Mesenchymal stem cell (in vitro differentiated cells and primary cell): Measurements from ENCODE around the gene CAMTA1.

Experiments
- DNase-seq: peaks from one replicate; pipeline ENCODE4 v3.0.0-alpha.2; 2013
- H2AFZ ChIP-seq: one replicate; pipeline ENCODE4 v1.6.1; 2013; ENCODE audit warnings: low read depth, mild to moderate bottlenecking, control low read depth, inconsistent platforms, low read length, moderate library complexity
- H2AK5ac ChIP-seq: 2 replicates; pipeline ENCODE4 v1.6.1; 2013; ENCODE audit warnings: low read length, moderate library complexity, mild to moderate bottlenecking, inconsistent platforms; ENCODE audit not compliant: severe bottlenecking
- H2BK120ac ChIP-seq: one replicate; pipeline ENCODE4 v1.6.1; 2013; ENCODE audit warnings: low read depth, mild to moderate bottlenecking, inconsistent platforms, low read length, moderate library complexity
- H2BK12ac ChIP-seq, 2 experiments: one replicate each; pipeline ENCODE4 v1.6.1; 2013; ENCODE audit warnings: inconsistent platforms in 2 of 2, low read length in 2 of 2, mild to moderate bottlenecking in 2 of 2, moderate library complexity in 2 of 2, control low read depth in 1 of 2
- H2BK15ac ChIP-seq: one replicate; pipeline ENCODE4 v1.6.1; 2013; ENCODE audit warnings: mild to moderate bottlenecking, low read depth, inconsistent platforms; ENCODE audit not compliant: poor library complexity, severe bottlenecking
- H2BK5ac ChIP-seq: 2 replicates; pipeline ENCODE4 v1.6.1; 2013; ENCODE audit warnings: low read depth, mild to moderate bottlenecking, low read length, control low read depth, inconsistent platforms; ENCODE audit not compliant: poor library complexity, severe bottlenecking
- H3K14ac ChIP-seq, 2 experiments: one replicate each; pipeline ENCODE4 v1.6.1; 2013; ENCODE audit warnings: inconsistent platforms in 2 of 2, low read length in 2 of 2, control low read depth in 1 of 2, mild to moderate bottlenecking in 1 of 2, moderate library complexity in 1 of 2
- H3K18ac ChIP-seq, 2 experiments: one replicate each; pipeline ENCODE4 v1.6.1; 2013; ENCODE audit warnings: inconsistent platforms in 2 of 2, low read length in 2 of 2, control low read depth in 1 of 2, low read depth in 1 of 2, mild to moderate bottlenecking in 1 of 2
- H3K23ac ChIP-seq, 2 experiments: one replicate each; pipeline ENCODE4 v1.6.1; 2013; ENCODE audit warnings: inconsistent platforms in 2 of 2, low read length in 2 of 2, mild to moderate bottlenecking in 2 of 2, moderate library complexity in 2 of 2, control low read depth in 1 of 2
- H3K27ac ChIP-seq: 2 replicates; pipeline ENCODE4 v1.5.1; 2013; ENCODE audit warnings: mild to moderate bottlenecking, moderate library complexity, low read length, control low read depth, inconsistent platforms; ENCODE audit not compliant: poor library complexity, severe bottlenecking
- H3K27me3 ChIP-seq, 2 experiments: 2 replicates each; pipeline versions ENCODE4 v1.6.1 to v1.7.0; 2013; ENCODE audit warnings: low read length in 2 of 2, mild to moderate bottlenecking in 2 of 2, moderate library complexity in 2 of 2, control low read depth in 1 of 2, inconsistent platforms in 1 of 2; ENCODE audit not compliant: control insufficient read depth in 1 of 2, insufficient read depth in 1 of 2
- H3K36me3 ChIP-seq, 2 experiments: 2 replicates each; pipeline versions ENCODE4 v1.6.1 to v1.7.0; 2013; ENCODE audit warnings: low read length in 2 of 2, control low read depth in 1 of 2, inconsistent platforms in 1 of 2, low read depth in 1 of 2, mild to moderate bottlenecking in 1 of 2; ENCODE audit not compliant: insufficient read depth in 2 of 2, control insufficient read depth in 1 of 2
- H3K4ac ChIP-seq, 2 experiments: one replicate each; pipeline ENCODE4 v1.6.1; 2013; ENCODE audit warnings: inconsistent platforms in 2 of 2, low read length in 2 of 2, mild to moderate bottlenecking in 2 of 2, moderate library complexity in 2 of 2, control low read depth in 1 of 2, low read depth in 1 of 2
- H3K4me1 ChIP-seq: 2 replicates; pipeline ENCODE4 v1.6.1; 2013; ENCODE audit warnings: low read depth, low read length, control low read depth; ENCODE audit not compliant: control insufficient read depth, insufficient read depth
- H3K4me2 ChIP-seq: 2 replicates; pipeline ENCODE4 v1.6.1; 2013; ENCODE audit warnings: low read length, mild to moderate bottlenecking, inconsistent platforms; ENCODE audit not compliant: poor library complexity, severe bottlenecking
- H3K4me3 ChIP-seq, 2 experiments: 2 replicates each; pipeline versions ENCODE4 v1.5.1 to v1.7.0; 2013; ENCODE audit warnings: low read length in 2 of 2, mild to moderate bottlenecking in 2 of 2, control low read depth in 1 of 2, low read depth in 1 of 2; ENCODE audit not compliant: insufficient read depth in 1 of 2
- H3K79me1 ChIP-seq: replicated peaks from 2 replicates; pipeline ENCODE4 v1.6.1; 2013; ENCODE audit warnings: mild to moderate bottlenecking, control low read depth, low read length, inconsistent platforms; ENCODE audit not compliant: poor library complexity, severe bottlenecking
- H3K9ac ChIP-seq: 2 replicates; pipeline ENCODE4 v1.7.0; 2013; ENCODE audit warnings: mild to moderate bottlenecking, low read length, moderate library complexity
- H3K9me3 ChIP-seq: 2 replicates; pipeline ENCODE4 v1.7.0; 2013; ENCODE audit warnings: mild to moderate bottlenecking, low read length; ENCODE audit not compliant: control insufficient read depth
- H4K8ac ChIP-seq: one replicate; pipeline ENCODE4 v1.6.1; 2013; ENCODE audit warnings: inconsistent platforms, mild to moderate bottlenecking, low read length, moderate library complexity
- H4K91ac ChIP-seq: one replicate; pipeline ENCODE4 v1.6.1; 2013; ENCODE audit warnings: mild to moderate bottlenecking, low read length, inconsistent platforms
- WGBS: methylation state at CpG from one replicate; pipeline ENCODE4 v1.1.7; 2013; ENCODE audit warnings: mixed read lengths; 5-methylcytosine and 5-hydroxymethylcytosine counted together

CAMTA1 gene

DNA sequence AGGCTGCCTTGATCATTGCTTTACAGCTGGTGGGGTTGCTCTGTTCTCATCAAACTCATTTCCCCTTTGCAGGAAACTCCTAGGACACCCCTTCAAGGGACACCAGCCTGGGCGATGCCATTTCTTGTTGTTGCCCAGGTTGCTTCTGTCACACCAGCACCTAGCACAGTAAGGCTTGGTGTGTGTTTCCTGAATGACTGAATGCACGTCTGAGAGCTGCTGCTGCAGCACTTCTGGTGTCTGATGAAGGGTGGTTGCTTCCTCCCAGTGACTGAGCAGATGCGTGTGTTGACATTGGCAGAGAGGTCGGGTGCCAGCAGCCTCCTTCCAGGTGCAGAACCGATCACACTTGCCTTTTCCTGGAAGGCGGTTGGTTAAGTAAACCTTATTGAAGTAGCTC lies 477.4 kb downstream of the CAMTA1 start:
- Histone ChIP-seq H3K27ac (no peak overlapping the region), H3K4ac (no peak overlapping the region), H3K27me3 (no peaks in the 10 kb centered on the region), H3K9ac (no peak overlapping the region), H3K18ac (peak overlapping the region in 1 of 2 experiments; percentile 5), H4K8ac (no peak overlapping the region), H3K4me2 (no peak overlapping the region), H2BK15ac (no peak overlapping the region), H3K79me1 (no peaks in the 10 kb centered on the region), H3K9me3 (no peaks in the 10 kb centered on the region), H3K4me3 (no peak overlapping the region), H3K14ac (no peak overlapping the region), H2BK5ac (no peak overlapping the region), H3K36me3 (no peaks in the 10 kb centered on the region), H2AFZ (no peak overlapping the region), H2BK12ac (no peak overlapping the region), H4K91ac (no peak overlapping the region), H2AK5ac (no peak overlapping the region), H2BK120ac (no peak overlapping the region), H3K23ac (no peak overlapping the region), H3K4me1 (peaks cover 17% of the 10 kb centered on the region)
- WGBS = 88% methylated on average over 6 of the region's 6 CpGs
- DNase-seq = no peak

DNA sequence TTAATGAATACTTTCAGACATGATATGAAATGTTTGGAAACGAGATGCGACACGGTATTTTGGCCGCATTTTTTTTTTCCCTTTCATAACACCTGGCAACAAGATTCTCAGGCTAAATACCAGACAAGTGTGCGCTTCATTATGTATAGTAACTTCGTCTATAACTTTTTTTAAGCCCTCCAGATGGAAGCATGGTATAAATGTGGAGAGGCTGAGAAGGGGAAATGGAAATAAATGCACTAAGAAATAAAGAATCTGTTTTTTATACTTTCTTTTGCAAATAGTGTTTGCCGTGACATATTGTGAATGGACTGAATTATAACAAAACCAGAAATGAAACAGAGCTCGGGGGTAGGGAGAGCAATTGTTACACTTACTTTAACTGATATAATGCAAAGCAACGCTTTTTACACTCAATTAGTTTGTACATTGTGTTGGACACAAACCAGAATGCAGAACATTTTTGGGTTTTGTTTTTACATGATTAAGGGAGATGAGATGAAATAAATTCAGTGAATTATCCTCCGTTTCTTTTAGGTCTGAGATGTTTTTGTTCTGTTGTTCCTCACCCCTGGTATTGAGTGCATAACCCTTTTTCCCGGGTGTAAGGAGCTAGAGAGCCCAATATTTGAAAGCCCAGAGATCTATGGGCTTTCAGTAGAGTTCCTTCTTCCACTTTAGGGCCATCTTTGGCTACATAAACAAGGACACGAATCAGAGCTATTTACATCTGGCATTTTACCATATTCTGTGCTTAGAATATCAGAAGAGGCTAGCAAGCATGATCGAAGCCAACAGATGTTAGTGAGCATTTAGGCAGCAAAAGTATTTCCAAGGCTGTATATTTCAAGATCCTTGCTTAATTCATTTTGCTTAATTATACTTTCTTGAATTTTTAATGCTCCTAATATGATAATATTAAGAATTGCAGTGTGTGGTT lies 478.0 kb downstream of the CAMTA1 start:
- Histone ChIP-seq H3K4me1 (peaks cover 18% of the 10 kb centered on the region), H3K9me3 (no peaks in the 10 kb centered on the region), H2AK5ac (no peak overlapping the region), H3K23ac (no peak overlapping the region), H3K27me3 (no peaks in the 10 kb centered on the region), H2BK12ac (no peak overlapping the region), H3K27ac (no peak overlapping the region), H4K91ac (no peak overlapping the region), H2BK5ac (no peak overlapping the region), H4K8ac (no peak overlapping the region), H3K4ac (no peak overlapping the region), H2AFZ (no peak overlapping the region), H3K79me1 (no peaks in the 10 kb centered on the region), H3K36me3 (no peaks in the 10 kb centered on the region), H2BK120ac (no peak overlapping the region), H3K9ac (no peak overlapping the region), H3K4me3 (no peak overlapping the region), H2BK15ac (no peak overlapping the region), H3K4me2 (no peak overlapping the region), H3K14ac (no peak overlapping the region), H3K18ac (no peak overlapping the region)
- no peak for DNase-seq
- 84% methylated on average over 12 of the region's 13 CpGs for WGBS

DNA sequence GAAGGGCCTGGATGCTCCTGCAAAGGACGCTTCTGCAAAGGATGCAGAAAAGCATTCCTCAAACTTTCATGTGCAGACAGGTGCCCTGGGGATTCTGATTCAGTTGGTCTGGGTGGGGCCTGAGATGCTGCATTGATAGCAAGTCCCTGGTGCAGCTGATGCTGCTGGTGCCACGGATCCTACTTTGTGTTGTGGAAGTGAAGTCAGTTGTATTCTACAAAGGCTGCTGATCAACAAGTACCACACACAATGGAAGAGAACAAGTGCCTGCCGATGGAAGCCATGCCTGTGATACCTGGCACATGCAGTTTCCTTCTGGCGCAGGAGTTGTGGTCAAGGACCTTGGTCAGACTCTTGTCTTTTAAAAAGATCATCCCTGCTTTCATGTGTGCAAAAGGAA lies 478.8 kb downstream of the CAMTA1 start:
- Histone ChIP-seq H3K79me1 (no peaks in the 10 kb centered on the region), H3K4me3 (no peak overlapping the region), H3K4me1 (peaks cover 18% of the 10 kb centered on the region), H2BK15ac (no peak overlapping the region), H2BK120ac (no peak overlapping the region), H3K27ac (no peak overlapping the region), H3K14ac (no peak overlapping the region), H2AK5ac (no peak overlapping the region), H3K36me3 (no peaks in the 10 kb centered on the region), H3K4ac (peak overlapping the region in 1 of 2 experiments; percentile 40), H3K18ac (peak overlapping the region in 1 of 2 experiments; percentile 6), H2AFZ (no peak overlapping the region), H3K23ac (no peak overlapping the region), H3K9ac (no peak overlapping the region), H3K27me3 (no peaks in the 10 kb centered on the region), H4K8ac (no peak overlapping the region), H4K91ac (no peak overlapping the region), H2BK12ac (peak overlapping the region in 1 of 2 experiments; percentile 37), H3K9me3 (peaks cover 3% of the 10 kb centered on the region), H3K4me2 (no peak overlapping the region), H2BK5ac (no peak overlapping the region)
- 91% methylated on average over 4 of the region's 4 CpGs for WGBS
- DNase-seq = no peak

DNA sequence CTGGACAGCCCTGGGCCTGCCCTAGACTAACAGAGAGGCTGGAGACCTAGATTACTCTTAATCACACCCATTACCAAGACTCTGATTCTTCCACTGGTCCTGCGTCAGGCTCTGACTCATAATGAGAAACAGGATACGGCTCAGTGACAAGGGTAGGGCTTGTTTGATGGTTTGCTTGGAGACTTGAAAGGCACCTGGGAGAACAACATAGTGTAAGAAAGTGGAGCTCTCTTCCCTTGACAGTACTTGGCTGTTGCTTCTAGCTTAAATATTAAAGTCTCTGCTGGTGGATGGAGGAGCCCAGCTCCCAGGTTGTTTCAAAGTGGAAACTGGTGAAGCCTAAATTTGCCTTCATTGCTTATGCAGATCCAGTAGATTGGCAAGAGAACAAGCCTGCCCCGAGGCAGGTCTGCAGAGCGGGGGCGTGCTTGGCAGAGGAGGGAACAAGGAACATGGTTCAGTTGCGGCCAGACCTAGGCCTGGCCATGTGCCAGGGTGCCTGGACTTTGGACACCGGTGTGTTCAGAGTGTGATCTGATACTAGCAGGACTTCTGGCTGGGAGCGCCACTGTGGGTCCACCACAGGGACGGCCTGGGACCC lies 480.6 kb downstream of the CAMTA1 start:
- Histone ChIP-seq H2BK15ac (no peak overlapping the region), H3K14ac (peak overlapping the region in 1 of 2 experiments; percentile 12), H3K4me2 (no peak overlapping the region), H3K9me3 (peaks cover 12% of the 10 kb centered on the region), H2BK12ac (peak overlapping the region; percentile 73 to 85), H3K4ac (peak overlapping the region; percentile 3 to 29), H3K4me3 (no peak overlapping the region), H4K91ac (peak overlapping the region; percentile 80), H2BK120ac (peak overlapping the region; percentile 54), H3K36me3 (no peaks in the 10 kb centered on the region), H2AFZ (no peak overlapping the region), H4K8ac (peak overlapping the region; percentile 81), H3K4me1 (peaks cover 18% of the 10 kb centered on the region), H3K18ac (peak overlapping the region in 1 of 2 experiments; percentile 94), H3K23ac (no peak overlapping the region), H3K79me1 (no peaks in the 10 kb centered on the region), H2AK5ac (no peak overlapping the region), H2BK5ac (no peak overlapping the region), H3K9ac (no peak overlapping the region), H3K27ac (peak overlapping the region; percentile 7), H3K27me3 (no peaks in the 10 kb centered on the region)
- peak; percentile 88 for DNase-seq
- 61% methylated on average over 7 of the region's 9 CpGs for WGBS
